GM12872 (cell line): ENCODE results near the gene CD1B.

Experiments
- CTCF ChIP-seq: IDR thresholded peaks from 3 replicates; pipeline ENCODE4 v1.5.1; 2011; ENCODE audit warnings: low read depth, mild to moderate bottlenecking, low read length, moderate library complexity; ENCODE audit not compliant: insufficient read depth

The CD1B gene

GRCh38 chr1:158356616-158357015 lies 25.3 kb upstream of the CD1B start:
- no peak for TF ChIP-seq CTCF

- TF ChIP-seq CTCF = no peak
These were observed 24.5 kb upstream of the CD1B start for GRCh38 chr1:158355773-158356285.

GRCh38 chr1:158354255-158354654 lies 22.9 kb upstream of the CD1B start:
- TF ChIP-seq CTCF = no peak

DNA sequence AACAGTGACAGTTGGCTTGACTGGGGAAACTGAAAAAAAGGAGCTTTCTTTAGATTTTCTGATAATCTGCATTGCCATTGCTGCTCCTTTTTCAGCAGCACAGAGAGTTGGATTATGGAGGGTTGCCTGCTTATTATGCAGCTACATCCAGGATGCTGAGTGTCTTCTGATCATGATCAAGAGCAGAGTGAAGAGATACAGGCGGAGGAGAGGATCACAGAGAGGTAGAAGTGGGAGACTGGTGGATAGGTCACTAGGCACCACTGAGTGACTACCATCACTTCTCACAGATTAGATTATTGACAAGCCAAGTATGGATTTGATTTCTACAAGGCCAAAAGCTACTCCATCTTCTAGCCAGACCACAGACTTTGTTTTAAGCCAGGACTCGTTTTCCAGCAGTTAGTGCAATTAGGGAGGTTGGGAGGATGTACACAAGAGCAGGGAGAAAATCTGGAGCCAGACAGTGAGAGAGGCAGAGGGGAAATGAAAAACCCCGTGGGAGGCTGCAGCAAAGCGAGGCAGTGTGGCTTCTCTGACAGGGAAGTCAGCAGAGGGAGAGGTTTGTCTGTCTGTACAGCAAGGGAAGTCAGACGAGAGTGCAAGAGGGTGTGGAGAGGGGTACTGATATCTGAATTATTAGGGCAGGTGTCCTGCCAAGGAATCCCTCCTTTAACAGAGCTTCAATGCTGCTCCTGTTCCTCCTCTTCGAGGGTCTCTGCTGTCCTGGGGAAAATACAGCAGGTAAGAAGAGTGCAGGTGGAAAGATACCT lies 22.2 kb upstream of the CD1B start, which contains the start of gene CD1E:
CD1E (plus strand) TSS at position 592 of the 773 bp plus-strand sequence; CDS start at position 687, 95 bp downstream.
- no peak for TF ChIP-seq CTCF

- no peak for TF ChIP-seq CTCF
These were observed 3.8 kb upstream of the CD1B start for GRCh38 chr1:158335213-158335532.

DNA sequence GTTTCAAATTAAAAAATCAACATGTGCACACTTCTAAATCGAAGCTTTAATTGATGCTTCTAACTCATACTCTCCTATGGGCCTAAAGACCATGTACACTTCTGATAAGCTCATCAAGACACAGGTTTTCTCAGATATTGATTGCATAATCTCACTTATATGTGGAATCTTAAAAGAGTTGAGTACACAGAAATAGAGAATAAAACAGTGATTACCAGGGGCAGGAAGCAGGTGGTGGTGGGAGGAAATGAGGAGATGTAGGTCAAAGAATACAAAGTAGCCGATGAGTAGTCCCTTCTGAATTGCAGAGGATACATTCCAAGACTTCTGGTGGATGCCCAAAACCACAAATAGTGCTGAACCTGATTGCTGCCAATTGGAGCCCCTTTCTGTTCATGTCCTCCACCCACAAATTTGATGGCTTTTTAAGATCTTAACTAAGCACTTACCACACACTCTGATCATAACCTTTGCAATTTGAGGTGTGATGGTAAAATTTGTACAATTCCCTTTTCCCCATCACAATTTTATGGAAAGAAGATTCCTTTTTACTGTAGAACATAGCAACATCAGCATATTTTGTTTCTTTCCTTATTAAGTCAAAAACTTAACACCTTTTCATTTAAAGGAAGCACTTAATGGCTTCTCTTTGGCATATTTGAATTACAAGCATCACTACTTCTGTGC lies 3.3 kb upstream of the CD1B start:
- TF ChIP-seq CTCF = no peak

- TF ChIP-seq CTCF = no peak
These were observed 2.2 kb upstream of the CD1B start for GRCh38 chr1:158333405-158334155.
